Neural cell (in vitro differentiated cells): ENCODE data around the gene TCTN1. TPM values are rescaled to one million over a fixed set of nuclear protein-coding genes. Genes with fewer than 3 reads are reported as not detected.

Source experiments
- H2AFZ ChIP-seq: fragments of 200-600, 300-800 bp; sonication (generic), shearing (Covaris generic); 2 replicates; pipeline ENCODE4 v1.6.0; 2014; ENCODE audit warnings: low read depth, mild to moderate bottlenecking, antibody characterized with exemption, low read length, moderate library complexity
- H3F3A ChIP-seq: fragments of 200-600 bp; shearing (Covaris generic); 2 replicates; pipeline ENCODE4 v1.6.1; 2016; ENCODE audit warnings: mild to moderate bottlenecking, moderate library complexity, mixed read lengths, antibody characterized with exemption, low read length; ENCODE audit not compliant: insufficient read depth, poor library complexity, severe bottlenecking
- H3K27ac ChIP-seq: fragments of 200-600, 300-800 bp; sonication (generic), shearing (Covaris generic); 2 replicates; pipeline ENCODE4 v1.5.1; 2014; ENCODE audit warnings: mild to moderate bottlenecking, low read length, moderate library complexity
- H3K27me3 ChIP-seq: fragments of 300-800, 200-600 bp; sonication (generic), shearing (Covaris generic); 2 replicates; pipeline ENCODE4 v1.6.0; 2014; ENCODE audit warnings: mild to moderate bottlenecking, low read depth, low read length, moderate library complexity; ENCODE audit not compliant: insufficient read depth
- H3K36me3 ChIP-seq: fragments of 300-800, 200-600 bp; sonication (generic), shearing (Covaris generic); 2 replicates; pipeline ENCODE4 v1.5.1; 2014; ENCODE audit warnings: mild to moderate bottlenecking, antibody characterized with exemption, low read length, moderate library complexity; ENCODE audit not compliant: insufficient read depth
- H3K4me2 ChIP-seq: fragments of 300-800, 200-600 bp; sonication (generic), shearing (Covaris generic); 2 replicates; pipeline ENCODE4 v1.6.0; 2014; ENCODE audit warnings: mild to moderate bottlenecking, low read length
- H3K4me3 ChIP-seq: fragments of 300-800, 200-600 bp; sonication (generic), shearing (Covaris generic); 2 replicates; pipeline ENCODE4 v1.5.1; 2014; ENCODE audit warnings: mild to moderate bottlenecking, low read length, moderate library complexity
- H3K79me2 ChIP-seq: fragments of 200-600 bp; shearing (Covaris generic); replicated peaks from 2 replicates; pipeline ENCODE4 v1.6.0; 2014; ENCODE audit warnings: mild to moderate bottlenecking, low read length, moderate library complexity; ENCODE audit not compliant: insufficient read depth
- H3K9ac ChIP-seq: fragments of 300-800, 200-600 bp; sonication (generic), shearing (Covaris generic); 2 replicates; pipeline ENCODE4 v1.6.1; 2016; ENCODE audit warnings: mild to moderate bottlenecking, low read length, mixed read lengths
- H3K9me2 ChIP-seq: fragments of 200-600 bp; shearing (Covaris generic); 2 replicates; pipeline ENCODE4 v1.6.1; 2016; ENCODE audit warnings: mild to moderate bottlenecking, low read length, mixed read lengths; ENCODE audit not compliant: insufficient read depth
- H3K9me3 ChIP-seq: fragments of 200-600, 300-800 bp; sonication (generic), shearing (Covaris generic); 2 replicates; pipeline ENCODE4 v1.6.1; 2016; ENCODE audit warnings: mild to moderate bottlenecking, mixed run types, low read length, moderate library complexity, mixed read lengths
- H4K20me1 ChIP-seq: fragments of 200-600 bp; shearing (Covaris generic); 2 replicates; pipeline ENCODE4 v1.6.1; 2016; ENCODE audit warnings: mild to moderate bottlenecking, mixed run types; ENCODE audit not compliant: insufficient read depth
- CTCF ChIP-seq: fragments of 450-650 bp; IDR thresholded peaks from 2 replicates; pipeline ENCODE4 v1.5.1; 2014; ENCODE audit warnings: antibody characterized with exemption, mild to moderate bottlenecking, moderate library complexity; ENCODE audit not compliant: poor library complexity, severe bottlenecking
- EP300 ChIP-seq: fragments of 450-650 bp; conservative IDR thresholded peaks from 2 replicates; pipeline ENCODE4 v1.6.1; 2014; ENCODE audit warnings: antibody characterized with exemption, mild to moderate bottlenecking, moderate library complexity; ENCODE audit not compliant: poor library complexity, severe bottlenecking
- EZH2 ChIP-seq: fragments of 200-600, 300-800 bp; shearing (Covaris generic), sonication (generic); IDR thresholded peaks from 2 replicates; pipeline ENCODE4 v1.6.1; 2014; ENCODE audit warnings: antibody characterized with exemption, low read length, borderline replicate concordance, mild to moderate bottlenecking; ENCODE audit not compliant: insufficient read depth, poor library complexity, severe bottlenecking
- MXI1 ChIP-seq: fragments of 450-650 bp; conservative IDR thresholded peaks from 2 replicates; pipeline ENCODE4 v1.6.1; 2014; ENCODE audit warnings: antibody characterized with exemption, mild to moderate bottlenecking; ENCODE audit not compliant: poor library complexity, severe bottlenecking
- POLR2AphosphoS5 ChIP-seq: IDR thresholded peaks from 2 replicates; pipeline ENCODE4 v1.6.1; 2012
- RAD21 ChIP-seq: fragments of 450-650 bp; conservative IDR thresholded peaks from 2 replicates; pipeline ENCODE4 v1.6.1; 2014; ENCODE audit warnings: antibody characterized with exemption, mild to moderate bottlenecking, moderate library complexity
- REST ChIP-seq: IDR thresholded peaks from 2 replicates; pipeline ENCODE4 v1.6.1; 2012; ENCODE audit warnings: borderline replicate concordance
- SMC3 ChIP-seq: fragments of 450-650 bp; conservative IDR thresholded peaks from 2 replicates; pipeline ENCODE4 v1.6.1; 2014; ENCODE audit warnings: antibody characterized with exemption, mild to moderate bottlenecking, moderate library complexity; ENCODE audit not compliant: poor library complexity
- TAF1 ChIP-seq: IDR thresholded peaks from 2 replicates; pipeline ENCODE4 v1.6.1; 2012; ENCODE audit warnings: low read depth
- polyA plus RNA-seq: library from polyadenylated mRNA; depleted of rRNA; stranded (reverse); fragments of >200 nt; gene quantifications from 2 replicates; pipeline ENCODE4 v1.2.3, GENCODE V29; 2014

TCTN1 gene
- polyA plus RNA-seq, 1 donor from 2014 or later: 58.3 TPM

- H3K9ac ChIP-seq: no peak overlapping the region
- H3K4me2 ChIP-seq: no peak overlapping the region
- no peaks in the 10 kb centered on the region for H3K36me3 ChIP-seq
- H4K20me1 ChIP-seq: no peaks in the 10 kb centered on the region
- H2AFZ ChIP-seq: no peak overlapping the region
- no peak overlapping the region for H3K27ac ChIP-seq
- no peaks in the 10 kb centered on the region for H3F3A ChIP-seq
- H3K9me2 ChIP-seq: no peaks in the 10 kb centered on the region
- H3K27me3 ChIP-seq: no peaks in the 10 kb centered on the region
- H3K9me3 ChIP-seq: no peaks in the 10 kb centered on the region
- no peak overlapping the region for H3K4me3 ChIP-seq
- TF ChIP-seq EP300: no peak
- no peak for TF ChIP-seq TAF1
- no peak for TF ChIP-seq CTCF
- no peak for TF ChIP-seq EZH2
- no peak for TF ChIP-seq POLR2AphosphoS5
- no peak for TF ChIP-seq REST
- TF ChIP-seq MXI1: no peak
- TF ChIP-seq SMC3: no peak
- no peak for TF ChIP-seq RAD21
- H3K79me2 ChIP-seq: no peaks in the 10 kb centered on the region
Measured at GRCh38 chr12:110657747-110658146, 43.8 kb downstream of the TCTN1 start.

GRCh38 chr12:110658242-110658641 is 44.3 kb downstream of the TCTN1 start:
- Histone ChIP-seq H3K9me3 (no peaks in the 10 kb centered on the region), H3K9me2 (no peaks in the 10 kb centered on the region), H3K27me3 (no peaks in the 10 kb centered on the region), H3K27ac (no peak overlapping the region), H3K4me2 (no peak overlapping the region), H3K4me3 (no peak overlapping the region), H4K20me1 (no peaks in the 10 kb centered on the region), H3F3A (no peaks in the 10 kb centered on the region), H3K79me2 (no peaks in the 10 kb centered on the region), H3K9ac (no peak overlapping the region), H2AFZ (no peak overlapping the region), H3K36me3 (no peaks in the 10 kb centered on the region)
- TF ChIP-seq POLR2AphosphoS5 (no peak), RAD21 (no peak), MXI1 (no peak), TAF1 (no peak), EP300 (no peak), EZH2 (no peak), SMC3 (no peak), CTCF (no peak), REST (no peak)
